Esophagus squamous epithelium (tissue), 5 donors: Measurements from ENCODE around the gene TGFB1. TPM values are rescaled to one million over a fixed set of nuclear protein-coding genes. Genes with fewer than 3 reads are reported as not detected.
"Not testable (repeated sequence)": the region's sequence is repeated elsewhere in the genome, so short reads cannot be mapped to it uniquely, and the experiment has no call there.

Experiments
- DNase-seq: peaks from one replicate; lab custom pipeline; 2025; lab: John Stamatoyannopoulos, UW
- H3K27ac ChIP-seq, 4 donors: fragments of 200-600 bp; sonication (generic); one replicate each; pipeline ENCODE4 v1.5.1; 2016 to 2019; ENCODE audit warnings: mild to moderate bottlenecking in 1 of 4
- H3K27me3 ChIP-seq, 4 donors: fragments of 200-600 bp; sonication (generic); 1 replicate in 3 of 4; 2 replicates in 1 of 4; pipeline versions ENCODE4 v1.5.1 to v1.6.0; 2017 to 2021; ENCODE audit warnings: antibody characterized with exemption in 1 of 4
- H3K36me3 ChIP-seq, 3 donors: fragments of 200-600 bp; sonication (generic); one replicate each; pipeline ENCODE4 v1.5.1; 2016 to 2019
- H3K4me1 ChIP-seq, 3 donors: fragments of 200-600 bp; sonication (generic); one replicate each; pipeline ENCODE4 v1.5.1; 2017 to 2019
- H3K4me3 ChIP-seq, 4 donors: fragments of 200-600 bp; sonication (generic); 1 replicate in 3 of 4; 2 replicates in 1 of 4; pipeline ENCODE4 v1.5.1; 2016 to 2019; ENCODE audit warnings: mild to moderate bottlenecking in 2 of 4, moderate library complexity in 1 of 4
- H3K9me3 ChIP-seq, 3 donors: fragments of 200-600 bp; sonication (generic); one replicate each; pipeline ENCODE4 v1.5.1; 2016 to 2019
- POLR2A ChIP-seq, 4 donors: fragments of 450-650 bp; IDR thresholded peaks; one replicate each; pipeline ENCODE4 v1.6.1; 2017; ENCODE audit warnings: antibody characterized with exemption in 4 of 4, mild to moderate bottlenecking in 4 of 4, moderate library complexity in 3 of 4
- WGBS, 2 donors: methylation state at CpG; one replicate each; pipeline ENCODE4 v1.1.5; 2018; 5-methylcytosine and 5-hydroxymethylcytosine counted together
- intact Hi-C: fragments of 100-400 bp; cut with DNase I; formaldehyde crosslinking; loops from one replicate; pipeline ENCODE4 v1.15.0; 2022
- total RNA-seq, 4 donors: library from RNA; depleted of rRNA; stranded (reverse); fragments of >200 nt; gene quantifications; one replicate each; pipeline ENCODE4 v1.1.0, GENCODE V29; 2016
- TF ChIP-seq, protein P1 (sequence below), 6 experiments: fragments of 450-650 bp in 4 of 6; fragments of 200-600 bp in 2 of 6; sonication (generic) in 2 of 6; IDR thresholded peaks; one replicate each; pipeline ENCODE4 v1.5.1; 2016 to 2019; ENCODE audit warnings: antibody characterized with exemption in 6 of 6, mild to moderate bottlenecking in 4 of 6, moderate library complexity in 4 of 6
- donor health status: DM: yes; HTN: yes; CAD: no.

TGFB1 gene
- total RNA-seq, 4 donors from 2014 or later = 13.6 to 36.2 (median 31.9) TPM

DNA sequence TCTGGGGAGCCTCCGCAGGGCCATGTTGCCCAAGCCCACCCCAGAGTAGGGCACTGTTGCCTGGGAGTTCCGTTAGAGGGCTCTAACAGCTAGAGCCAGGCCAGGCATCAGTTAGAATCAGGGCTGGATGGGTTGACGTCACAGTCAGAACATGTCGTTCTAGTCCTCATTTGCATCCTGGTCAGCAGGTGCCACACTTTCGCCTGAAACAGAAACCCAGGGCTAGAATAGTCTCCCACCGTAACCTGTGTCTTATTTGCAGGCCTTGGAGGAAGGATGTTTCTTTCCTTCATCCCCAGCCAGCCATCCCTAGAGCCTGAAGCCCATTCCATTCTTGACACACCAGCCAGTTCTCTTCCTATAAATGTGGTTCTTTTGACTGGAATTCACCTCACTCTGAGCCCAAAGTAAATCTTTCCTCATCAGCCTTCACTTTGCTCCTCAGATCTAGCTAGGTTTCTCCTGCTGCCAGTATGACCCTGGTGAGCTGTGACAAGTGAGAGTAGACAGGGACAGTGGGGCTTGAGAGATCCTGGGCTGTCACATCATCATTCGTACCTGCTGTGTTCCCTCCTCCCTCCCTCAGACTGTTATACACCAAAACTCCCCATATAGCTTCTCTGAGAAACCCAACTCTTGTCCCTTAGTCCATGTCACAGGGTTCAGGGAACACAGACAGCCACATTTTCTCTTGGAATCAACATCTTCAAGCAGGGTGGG is 55.9 kb downstream of the TGFB1 start:
- H3K9me3 ChIP-seq = no peaks in the 10 kb centered on the region
- TF ChIP-seq, protein P1, sequence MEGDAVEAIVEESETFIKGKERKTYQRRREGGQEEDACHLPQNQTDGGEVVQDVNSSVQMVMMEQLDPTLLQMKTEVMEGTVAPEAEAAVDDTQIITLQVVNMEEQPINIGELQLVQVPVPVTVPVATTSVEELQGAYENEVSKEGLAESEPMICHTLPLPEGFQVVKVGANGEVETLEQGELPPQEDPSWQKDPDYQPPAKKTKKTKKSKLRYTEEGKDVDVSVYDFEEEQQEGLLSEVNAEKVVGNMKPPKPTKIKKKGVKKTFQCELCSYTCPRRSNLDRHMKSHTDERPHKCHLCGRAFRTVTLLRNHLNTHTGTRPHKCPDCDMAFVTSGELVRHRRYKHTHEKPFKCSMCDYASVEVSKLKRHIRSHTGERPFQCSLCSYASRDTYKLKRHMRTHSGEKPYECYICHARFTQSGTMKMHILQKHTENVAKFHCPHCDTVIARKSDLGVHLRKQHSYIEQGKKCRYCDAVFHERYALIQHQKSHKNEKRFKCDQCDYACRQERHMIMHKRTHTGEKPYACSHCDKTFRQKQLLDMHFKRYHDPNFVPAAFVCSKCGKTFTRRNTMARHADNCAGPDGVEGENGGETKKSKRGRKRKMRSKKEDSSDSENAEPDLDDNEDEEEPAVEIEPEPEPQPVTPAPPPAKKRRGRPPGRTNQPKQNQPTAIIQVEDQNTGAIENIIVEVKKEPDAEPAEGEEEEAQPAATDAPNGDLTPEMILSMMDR (IDR thresholded peaks at IDR 0.05) = no peak
- TF ChIP-seq POLR2A (IDR thresholded peaks at IDR 0.05) = no peak
- H3K27me3 ChIP-seq = no peaks in the 10 kb centered on the region
- DNase-seq = no peak
- WGBS, 2 donors = 53 to 70% methylated on average over 5 to 6 of the region's 7 CpGs
- no peak overlapping the region for H3K4me3 ChIP-seq
- H3K36me3 ChIP-seq = peaks cover 29 to 100% (median 42%) of the 10 kb centered on the region in 3 donors
- H3K27ac ChIP-seq = peak overlapping the region; percentile 57 to 84 (median 83)
- intact Hi-C loops = no loop called here
- H3K4me1 ChIP-seq = peaks cover 31 to 66% (median 57%) of the 10 kb centered on the region in 3 donors

DNA sequence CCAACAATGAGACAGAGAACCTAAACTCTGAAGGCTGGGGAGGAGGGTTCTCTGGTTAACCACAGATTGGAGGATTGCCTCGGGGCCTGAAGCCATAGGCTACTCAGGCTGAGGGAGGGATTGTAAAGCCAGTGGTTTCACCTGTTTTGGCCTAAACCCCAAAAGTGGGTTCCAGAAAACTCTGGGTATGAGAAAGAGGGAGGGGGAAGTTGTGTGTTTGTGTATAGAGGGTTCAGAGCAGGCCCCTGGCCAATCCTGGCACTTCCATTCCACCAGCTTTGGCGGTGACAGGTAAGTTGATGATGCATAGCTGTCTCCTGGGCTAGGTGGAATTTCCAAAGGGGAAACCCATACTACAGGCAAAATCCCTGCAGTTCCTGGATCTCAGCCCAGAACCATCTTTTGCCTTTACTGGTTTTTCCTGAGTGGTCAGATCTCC is 57.3 kb downstream of the TGFB1 start:
- DNase-seq = no peak
- 19 to 37% methylated on average over 2 of the region's 2 CpGs for WGBS, 2 donors
- H3K9me3 ChIP-seq = no peaks in the 10 kb centered on the region
- no peak overlapping the region for H3K4me3 ChIP-seq
- peaks cover 31 to 59% (median 56%) of the 10 kb centered on the region in 3 donors for H3K4me1 ChIP-seq
- TF ChIP-seq, protein P1 (IDR thresholded peaks at IDR 0.05) = no peak
- no peak for TF ChIP-seq POLR2A (IDR thresholded peaks at IDR 0.05)
- H3K27ac ChIP-seq = peak overlapping the region; percentile 57 to 84 (median 83)
- H3K36me3 ChIP-seq = peaks cover 35 to 100% (median 45%) of the 10 kb centered on the region in 3 donors
- intact Hi-C loops = no loop called here
- H3K27me3 ChIP-seq = no peaks in the 10 kb centered on the region

DNA sequence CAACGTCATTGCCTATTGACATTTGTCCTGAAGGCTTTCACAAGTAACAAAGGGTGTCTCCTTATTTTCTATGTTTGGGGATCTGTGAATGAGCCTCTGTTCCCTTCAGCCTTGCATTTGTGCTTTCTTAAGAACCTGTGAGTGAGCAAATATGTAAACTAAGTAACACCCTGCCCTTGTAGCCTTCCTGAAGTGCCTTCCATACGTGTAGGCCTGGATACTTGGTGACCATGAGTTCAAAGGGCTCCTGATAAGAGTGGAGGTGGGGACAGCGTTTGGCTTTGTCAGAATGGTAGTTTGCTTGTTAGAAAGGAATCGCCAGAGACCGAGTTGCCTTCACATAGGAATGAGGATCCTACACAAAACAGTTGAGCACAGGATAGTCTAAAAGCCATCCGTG is 58.2 kb downstream of the TGFB1 start:
- TF ChIP-seq, protein P1 (IDR thresholded peaks at IDR 0.05) = no peak
- TF ChIP-seq POLR2A (IDR thresholded peaks at IDR 0.05) = no peak
- H3K9me3 ChIP-seq = no peaks in the 10 kb centered on the region
- H3K27me3 ChIP-seq = no peaks in the 10 kb centered on the region
- WGBS, 2 donors = 77 to 80% methylated on average over 5 of the region's 6 CpGs
- peaks cover 43 to 100% (median 49%) of the 10 kb centered on the region in 3 donors for H3K36me3 ChIP-seq
- peak overlapping the region in 1 of 4 donors; percentile 82 for H3K27ac ChIP-seq
- intact Hi-C loops = no loop called here
- DNase-seq = no peak
- H3K4me3 ChIP-seq = no peak overlapping the region
- peaks cover 31 to 52% (median 46%) of the 10 kb centered on the region in 3 donors for H3K4me1 ChIP-seq

DNA sequence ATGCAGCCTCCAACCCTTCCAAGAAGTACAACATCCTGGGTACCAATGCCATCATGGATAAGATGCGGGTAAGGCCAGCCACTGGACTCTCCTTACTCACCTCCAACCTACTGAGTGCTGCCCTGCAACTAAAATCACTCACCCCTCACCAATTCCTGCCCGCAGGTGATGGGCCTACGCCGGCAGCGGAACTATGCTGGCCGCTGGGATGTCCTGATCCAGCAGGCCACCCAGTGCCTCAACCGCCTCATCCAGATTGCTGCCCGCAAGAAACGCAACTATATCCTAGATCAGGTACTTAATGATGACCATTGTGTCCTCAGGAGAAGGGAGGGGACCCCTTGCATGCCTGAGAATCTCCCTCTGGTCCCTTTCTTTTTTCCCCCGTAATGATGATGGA is 59.3 kb downstream of the TGFB1 start:
- peaks cover 42 to 100% (median 49%) of the 10 kb centered on the region in 3 donors for H3K36me3 ChIP-seq
- H3K27me3 ChIP-seq = no peaks in the 10 kb centered on the region
- no peak for TF ChIP-seq POLR2A (IDR thresholded peaks at IDR 0.05)
- TF ChIP-seq, protein P1 (IDR thresholded peaks at IDR 0.05) = no peak
- H3K9me3 ChIP-seq = no peaks in the 10 kb centered on the region
- H3K4me3 ChIP-seq = no peak overlapping the region
- H3K27ac ChIP-seq = no peak overlapping the region
- intact Hi-C loops = no loop called here
- peaks cover 22 to 41% (median 38%) of the 10 kb centered on the region in 3 donors for H3K4me1 ChIP-seq
- no peak for DNase-seq
- WGBS, 2 donors = 76 to 98% methylated on average over 3 to 9 of the region's 10 CpGs

DNA sequence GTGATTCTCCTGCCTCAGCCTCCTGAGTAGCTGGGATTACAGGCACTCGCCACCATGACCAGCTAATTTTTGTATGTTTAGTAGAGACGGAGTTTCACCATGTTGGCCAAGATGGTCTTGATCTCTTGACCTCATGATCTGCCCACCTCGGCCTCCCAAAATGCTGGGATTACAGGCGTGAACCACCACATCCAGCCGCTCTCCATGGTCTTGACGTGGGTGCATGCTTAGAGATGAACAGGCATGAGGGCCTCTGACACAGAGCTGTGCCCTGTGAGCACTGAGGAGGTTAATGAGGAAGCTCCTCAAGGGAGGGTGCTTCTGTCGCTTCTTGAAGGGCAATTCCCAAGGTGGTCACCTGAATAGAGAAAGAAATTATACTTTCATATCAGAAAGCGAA is 63.9 kb downstream of the TGFB1 start:
- 88 to 91% methylated on average over 6 to 8 of the region's 8 CpGs for WGBS, 2 donors
- H3K27me3 ChIP-seq, DNase-seq, H3K4me3 ChIP-seq, intact Hi-C loops, H3K9me3 ChIP-seq, H3K4me1 ChIP-seq, H3K27ac ChIP-seq: not testable (repeated sequence)
- H3K36me3 ChIP-seq = peaks cover 31 to 100% (median 76%) of the 10 kb centered on the region in 3 donors
